D721Med (cell line): ENCODE data around the gene ZNF319.

Source experiments
- DNase-seq: peaks from one replicate; pipeline ENCODE4 v3.0.0; 2011; ENCODE audit warnings: low spot score; ENCODE audit not compliant: insufficient read length
- FAIRE-seq: peaks from 2 replicates; lab custom pipeline; 2011; peaks lifted over from hg19 to GRCh38; lab: Jason Lieb, UNC
- CTCF ChIP-seq: IDR thresholded peaks from 2 replicates; pipeline ENCODE4 v1.5.1; 2012; ENCODE audit warnings: mild to moderate bottlenecking, control low read depth; ENCODE audit not compliant: insufficient read depth; ENCODE audit errors: missing control alignments

ZNF319 gene

GRCh38 chr16:58035356-58036170, 35.1 kb upstream of the ZNF319 start:
- FAIRE-seq = no peak
- DNase-seq = no peak
- no peak for TF ChIP-seq CTCF

GRCh38 chr16:58034774-58035173, 34.3 kb upstream of the ZNF319 start:
- DNase-seq = no peak
- no peak for TF ChIP-seq CTCF
- no peak for FAIRE-seq

- FAIRE-seq (no peak), DNase-seq (no peak)
- TF ChIP-seq CTCF = no peak
Observed at GRCh38 chr16:58034128-58034685, 33.7 kb upstream of the ZNF319 start.

GRCh38 chr16:58032710-58033293, 32.3 kb upstream of the ZNF319 start:
- FAIRE-seq = no peak
- DNase-seq = no peak
- no peak for TF ChIP-seq CTCF

GRCh38 chr16:58031016-58031800, 30.7 kb upstream of the ZNF319 start:
- TF ChIP-seq CTCF = no peak

GRCh38 chr16:58030136-58030840, 29.8 kb upstream of the ZNF319 start:
- no peak for TF ChIP-seq CTCF
- FAIRE-seq = no peak
- DNase-seq = no peak

More at GRCh38 chr16:58031016-58031800, 30.7 kb upstream of the ZNF319 start:
- no peak for FAIRE-seq
- DNase-seq = no peak
